GM18907 (cell line): ENCODE measurements around the gene KCNH3.
A peak's percentile ranks its signal among the peaks of the same experiment; 100 is the strongest.
"Not testable (repeated sequence)": the region's sequence is repeated elsewhere in the genome, so short reads cannot be mapped to it uniquely, and the experiment has no call there.

Experiments used
- ATAC-seq: cut with Tn5 transposase; IDR thresholded peaks from one replicate; pipeline ENCODE4 v1.9.1; 2021; ENCODE audit warnings: mild to moderate bottlenecking, moderate library complexity; ENCODE audit not compliant: unreplicated experiment

KCNH3 gene

GRCh38 chr12:49538510-49539403, at the start of gene KCNH3:
Gene KCNH3 (plus strand): TSS chr12:49539030. CDS start chr12:49539417, 387 bp downstream.
- ATAC-seq = peak; percentile 69

- no peak for ATAC-seq
Measured at GRCh38 chr12:49489154-49489553, 49.7 kb upstream of the KCNH3 start.

- no peak for ATAC-seq
Measured at GRCh38 chr12:49489720-49490119, 49.1 kb upstream of the KCNH3 start.

- ATAC-seq = no peak
Measured at GRCh38 chr12:49491823-49492222, 47.0 kb upstream of the KCNH3 start.

GRCh38 chr12:49493900-49494299, 44.9 kb upstream of the KCNH3 start:
- ATAC-seq = no peak

GRCh38 chr12:49496417-49497360, 42.1 kb upstream of the KCNH3 start:
- ATAC-seq = no peak

- no peak for ATAC-seq
Measured at GRCh38 chr12:49501895-49502294, 36.9 kb upstream of the KCNH3 start.

GRCh38 chr12:49502590-49502989, 36.2 kb upstream of the KCNH3 start:
- no peak for ATAC-seq

GRCh38 chr12:49503674-49504180, 35.1 kb upstream of the KCNH3 start:
- no peak for ATAC-seq

- no peak for ATAC-seq
Measured at GRCh38 chr12:49505672-49506071, 33.2 kb upstream of the KCNH3 start.

- no peak for ATAC-seq
Measured at GRCh38 chr12:49507139-49507538, 31.7 kb upstream of the KCNH3 start.

GRCh38 chr12:49509681-49510080, 29.1 kb upstream of the KCNH3 start:
- not testable (repeated sequence) for ATAC-seq

GRCh38 chr12:49511410-49511809, 27.4 kb upstream of the KCNH3 start:
- ATAC-seq = no peak

GRCh38 chr12:49512546-49512945, 26.3 kb upstream of the KCNH3 start:
- ATAC-seq = no peak

- ATAC-seq = no peak
Measured at GRCh38 chr12:49515266-49515665, 23.6 kb upstream of the KCNH3 start.

- no peak for ATAC-seq
Measured at GRCh38 chr12:49518914-49519573, 19.8 kb upstream of the KCNH3 start.

- no peak for ATAC-seq
Measured at GRCh38 chr12:49519574-49519936, 19.3 kb upstream of the KCNH3 start.

GRCh38 chr12:49521389-49521788, 17.4 kb upstream of the KCNH3 start:
- no peak for ATAC-seq

GRCh38 chr12:49524660-49525324, 14.0 kb upstream of the KCNH3 start:
- ATAC-seq = no peak

GRCh38 chr12:49525942-49526341, 12.9 kb upstream of the KCNH3 start:
- no peak for ATAC-seq
